Measurements from ENCODE around the gene HSPD1. TPM values are rescaled to one million over a fixed set of nuclear protein-coding genes. Genes with fewer than 3 reads are reported as not detected.
A peak's percentile ranks its signal among the peaks of the same experiment; 100 is the strongest.

Gene HSPD1
- polyA plus RNA-seq, 1 donor (not counting 4 experiments of a cell fraction or from before 2014, with no cell fraction given), result 405 TPM

DNA sequence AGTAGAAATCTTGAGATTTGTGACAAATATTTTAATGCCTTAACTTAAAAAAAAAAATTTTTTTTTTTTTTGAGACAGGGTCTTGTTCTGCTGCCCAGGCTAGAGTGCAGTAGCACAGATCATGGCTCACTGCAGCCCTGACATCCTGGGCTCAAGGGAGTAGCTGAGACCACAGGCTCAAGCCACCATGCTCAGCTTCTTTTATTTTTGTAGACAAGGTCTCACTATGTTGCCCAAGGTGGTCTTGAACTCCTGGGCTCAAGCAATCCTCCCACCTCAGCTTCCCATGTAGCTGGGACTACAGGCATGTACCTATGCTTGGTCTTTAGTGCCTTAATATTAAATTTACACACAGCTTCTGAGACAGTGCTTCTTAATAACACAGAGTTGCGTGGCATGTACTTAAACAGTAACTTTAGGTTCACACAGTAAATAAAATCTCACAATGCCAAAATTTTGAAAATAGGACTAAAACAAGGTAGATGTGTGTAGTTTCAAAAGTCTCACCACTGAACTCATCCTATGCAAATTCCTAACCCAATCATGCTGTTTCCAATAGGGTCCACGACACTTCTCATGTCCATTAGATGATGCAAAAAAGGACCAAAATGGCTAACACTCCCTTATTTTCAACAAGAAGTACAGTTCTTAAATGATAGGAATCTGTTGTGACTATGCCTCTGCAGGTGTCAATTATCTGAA lies 4.1 kb downstream of the HSPD1 start:
- Histone ChIP-seq H2AFZ (ENCODE audit: control insufficient read depth, low read length) (no peak overlapping the region), H3K9ac (ENCODE audit: control insufficient read depth, extremely low read depth, insufficient read depth, low read length) (no peak overlapping the region), H4K20me1 (ENCODE audit: control insufficient read depth, extremely low read depth, insufficient read depth, low read length) (peaks cover 9% of the 10 kb centered on the region), H3K9me1 (ENCODE audit: control insufficient read depth, extremely low read depth, insufficient read depth, low read length) (no peaks in the 10 kb centered on the region), H3K27me3 (ENCODE audit: control insufficient read depth, extremely low read depth, insufficient read depth, low read length) (no peaks in the 10 kb centered on the region), H3K27ac (ENCODE audit: control insufficient read depth, insufficient read depth, low read length) (no peak overlapping the region), H3K79me2 (ENCODE audit: control insufficient read depth, insufficient read depth, low read length) (peaks cover 65% of the 10 kb centered on the region), H3K9me3 (ENCODE audit: control insufficient read depth, low read depth, low read length) (no peaks in the 10 kb centered on the region), H3K4me3 (ENCODE audit: control insufficient read depth in 2 of 3, extremely low read depth in 1 of 3, insufficient read depth in 2 of 3, low read depth in 1 of 3, low read length in 3 of 3) (no peak overlapping the region), H3K4me2 (ENCODE audit: control insufficient read depth, extremely low read depth, insufficient read depth, low read depth, low read length) (peak overlapping the region; percentile 46), H3K36me3 (ENCODE audit: control insufficient read depth in 2 of 2, extremely low read depth in 1 of 2, insufficient read depth in 2 of 2, low read length in 2 of 2) (peaks cover 28 to 35% of the 10 kb centered on the region in 2 experiments), H3K4me1 (ENCODE audit: control insufficient read depth, extremely low read depth, insufficient read depth, low read length) (peaks cover 22% of the 10 kb centered on the region)
- dilution Hi-C loops (cut with MboI; ENCODE audit: extremely low pct_ligation_motif_present, low sequenced_read_pairs), result no loop called here
- no peak for FAIRE-seq
- no peak for TF ChIP-seq EZH2 (IDR thresholded peaks at IDR 0.05; ENCODE audit: low read length)
- TF ChIP-seq CTCF (optimal IDR thresholded peaks at IDR 0.05 in 1 of 3, IDR thresholded peaks at IDR 0.05 in 1 of 3, conservative IDR thresholded peaks at IDR 0.05 in 1 of 3; ENCODE audit: extremely low read depth in 1 of 3, insufficient read depth in 2 of 3, low read length in 3 of 3), result no peak
- DNase-seq (ENCODE audit: low read depth, low spot score), result no peak

DNA sequence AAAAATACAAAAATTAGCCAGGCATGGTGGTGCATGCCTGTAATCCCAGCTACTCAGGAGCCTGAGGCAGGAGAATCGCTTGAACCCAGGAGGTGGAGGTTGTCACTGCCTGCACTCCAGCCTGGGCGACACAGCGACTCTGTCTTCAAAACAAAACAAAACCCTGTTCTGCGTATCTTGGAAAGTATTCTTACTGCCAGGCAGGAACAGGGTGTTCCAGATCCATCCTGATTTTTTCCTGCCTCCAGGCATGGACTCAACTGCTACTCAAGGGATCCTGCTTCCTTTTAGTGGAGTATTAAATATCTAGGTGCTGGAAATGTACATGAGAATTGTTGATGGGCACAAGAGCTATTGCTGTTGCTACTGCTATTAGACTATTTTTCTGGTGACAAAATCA lies 12.3 kb downstream of the HSPD1 start:
- DNase-seq (ENCODE audit: low read depth, low spot score) (no peak), FAIRE-seq (no peak)
- Histone ChIP-seq H3K9me1 (ENCODE audit: control insufficient read depth, extremely low read depth, insufficient read depth, low read length) (no peaks in the 10 kb centered on the region), H3K4me3 (ENCODE audit: control insufficient read depth in 2 of 3, extremely low read depth in 1 of 3, insufficient read depth in 2 of 3, low read depth in 1 of 3, low read length in 3 of 3) (no peak overlapping the region), H3K36me3 (ENCODE audit: control insufficient read depth in 2 of 2, extremely low read depth in 1 of 2, insufficient read depth in 2 of 2, low read length in 2 of 2) (peaks cover 16 to 35% of the 10 kb centered on the region in 2 experiments), H3K9me3 (ENCODE audit: control insufficient read depth, low read depth, low read length) (no peaks in the 10 kb centered on the region), H3K79me2 (ENCODE audit: control insufficient read depth, insufficient read depth, low read length) (no peaks in the 10 kb centered on the region), H3K27me3 (ENCODE audit: control insufficient read depth, extremely low read depth, insufficient read depth, low read length) (no peaks in the 10 kb centered on the region), H2AFZ (ENCODE audit: control insufficient read depth, low read length) (no peak overlapping the region), H3K4me2 (ENCODE audit: control insufficient read depth, extremely low read depth, insufficient read depth, low read depth, low read length) (no peak overlapping the region), H3K9ac (ENCODE audit: control insufficient read depth, extremely low read depth, insufficient read depth, low read length) (no peak overlapping the region), H4K20me1 (ENCODE audit: control insufficient read depth, extremely low read depth, insufficient read depth, low read length) (no peaks in the 10 kb centered on the region), H3K27ac (ENCODE audit: control insufficient read depth, insufficient read depth, low read length) (no peak overlapping the region), H3K4me1 (ENCODE audit: control insufficient read depth, extremely low read depth, insufficient read depth, low read length) (no peaks in the 10 kb centered on the region)
- dilution Hi-C loops (cut with MboI; ENCODE audit: extremely low pct_ligation_motif_present, low sequenced_read_pairs), result no loop called here
- TF ChIP-seq CTCF (optimal IDR thresholded peaks at IDR 0.05 in 1 of 3, IDR thresholded peaks at IDR 0.05 in 1 of 3, conservative IDR thresholded peaks at IDR 0.05 in 1 of 3; ENCODE audit: extremely low read depth in 1 of 3, insufficient read depth in 2 of 3, low read length in 3 of 3) (no peak), EZH2 (IDR thresholded peaks at IDR 0.05; ENCODE audit: low read length) (no peak)
